Measurements from ENCODE around the gene GSTM1. TPM values are rescaled to one million over a fixed set of nuclear protein-coding genes. Genes with fewer than 3 reads are reported as not detected.

Gene GSTM1
- total and polyA plus RNA-seq, 2 donors (not counting 3 experiments of a cell fraction or from before 2014, with no cell fraction given), result 35.5 TPM; not detected in 1

DNA sequence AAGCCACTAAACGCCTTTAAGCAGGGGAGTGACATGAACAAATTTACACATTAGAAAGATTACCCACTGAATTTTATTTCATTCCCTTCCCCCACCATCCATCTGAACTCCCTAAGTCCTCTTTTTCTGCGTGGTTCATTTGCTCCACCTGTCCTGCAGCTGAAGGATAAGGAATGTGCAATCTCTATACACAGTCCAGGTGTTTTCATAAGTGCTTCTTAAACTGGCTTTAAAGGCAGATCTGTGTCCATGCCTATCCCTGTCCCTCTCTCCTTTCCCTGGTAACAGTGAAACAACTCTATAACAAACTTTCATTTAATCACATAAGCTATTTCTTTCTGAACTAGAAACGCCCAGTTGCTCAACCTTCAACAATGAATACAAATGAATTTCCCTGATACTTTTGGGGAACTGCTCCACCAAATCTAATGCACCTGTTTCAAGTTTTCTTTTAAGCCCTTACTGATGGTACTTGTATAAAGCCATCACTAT is 44.8 kb downstream of the GSTM1 start:
- H3K27me3 ChIP-seq (ENCODE audit: control insufficient read depth in 2 of 2, insufficient read depth in 2 of 2, low read length in 2 of 2), result peaks cover 4 to 15% of the 10 kb centered on the region in 2 experiments
- no peaks in the 10 kb centered on the region for H3K4me1 ChIP-seq (ENCODE audit: control insufficient read depth, extremely low read depth, insufficient read depth, low read length)
- no TSS peak for BruUV-seq (replicated peaks)
- no peaks in the 10 kb centered on the region for H3K79me2 ChIP-seq (ENCODE audit: control insufficient read depth, insufficient read depth, low read length)
- H3K36me3 ChIP-seq (ENCODE audit: control insufficient read depth in 2 of 2, extremely low read depth in 1 of 2, insufficient read depth in 2 of 2, low read length in 2 of 2), result no peaks in the 10 kb centered on the region
- no peaks in the 10 kb centered on the region for H4K20me1 ChIP-seq (replicated peaks; ENCODE audit: control insufficient read depth, extremely low read depth, insufficient read depth, low read length)
- POLR2A ChIA-PET, result no interaction called here
- H3K9me1 ChIP-seq (replicated peaks; ENCODE audit: control insufficient read depth, extremely low read depth, insufficient read depth, low read length), result no peaks in the 10 kb centered on the region
- intact Hi-C loops (cut with micrococcal nuclease) (no loop called here), dilution Hi-C loops (cut with MboI; ENCODE audit: extremely low pct_ligation_motif_present, low sequenced_read_pairs) (no loop called here)
- H2AFZ ChIP-seq (ENCODE audit: low read depth, low read length), result no peak overlapping the region
- DNase-seq (ENCODE audit: low read depth, low spot score) (no peak), FAIRE-seq (no peak)
- no peak overlapping the region for H3K4me3 ChIP-seq (replicated peaks in 1 of 3; ENCODE audit: insufficient read depth in 1 of 3, low read depth in 1 of 3, low read length in 3 of 3)
- H3K27ac ChIP-seq (ENCODE audit: insufficient read depth, low read depth, low read length), result no peak overlapping the region
- no peak overlapping the region for H3K9ac ChIP-seq (replicated peaks; ENCODE audit: extremely low read depth, insufficient read depth, low read length)
- H3K9me3 ChIP-seq (replicated peaks; ENCODE audit: control insufficient read depth, insufficient read depth, low read length), result no peaks in the 10 kb centered on the region
- no peak for TF ChIP-seq MYC (IDR thresholded peaks at IDR 0.05; ENCODE audit: low read depth, low read length)
- TF ChIP-seq EZH2 (IDR thresholded peaks at IDR 0.05; ENCODE audit: borderline replicate concordance, low read depth, low read length, severe bottlenecking), result no peak
- no peak for TF ChIP-seq GATA2 (IDR thresholded peaks at IDR 0.05; ENCODE audit: insufficient read depth, insufficient read length, low read depth, low read length)
- no peak for TF ChIP-seq POLR2A (IDR thresholded peaks at IDR 0.05; ENCODE audit: low read depth, low read length)
- no peak for TF ChIP-seq JUN (IDR thresholded peaks at IDR 0.05; ENCODE audit: borderline replicate concordance, insufficient read depth, insufficient read length, low read depth)
- TF ChIP-seq, protein P1, sequence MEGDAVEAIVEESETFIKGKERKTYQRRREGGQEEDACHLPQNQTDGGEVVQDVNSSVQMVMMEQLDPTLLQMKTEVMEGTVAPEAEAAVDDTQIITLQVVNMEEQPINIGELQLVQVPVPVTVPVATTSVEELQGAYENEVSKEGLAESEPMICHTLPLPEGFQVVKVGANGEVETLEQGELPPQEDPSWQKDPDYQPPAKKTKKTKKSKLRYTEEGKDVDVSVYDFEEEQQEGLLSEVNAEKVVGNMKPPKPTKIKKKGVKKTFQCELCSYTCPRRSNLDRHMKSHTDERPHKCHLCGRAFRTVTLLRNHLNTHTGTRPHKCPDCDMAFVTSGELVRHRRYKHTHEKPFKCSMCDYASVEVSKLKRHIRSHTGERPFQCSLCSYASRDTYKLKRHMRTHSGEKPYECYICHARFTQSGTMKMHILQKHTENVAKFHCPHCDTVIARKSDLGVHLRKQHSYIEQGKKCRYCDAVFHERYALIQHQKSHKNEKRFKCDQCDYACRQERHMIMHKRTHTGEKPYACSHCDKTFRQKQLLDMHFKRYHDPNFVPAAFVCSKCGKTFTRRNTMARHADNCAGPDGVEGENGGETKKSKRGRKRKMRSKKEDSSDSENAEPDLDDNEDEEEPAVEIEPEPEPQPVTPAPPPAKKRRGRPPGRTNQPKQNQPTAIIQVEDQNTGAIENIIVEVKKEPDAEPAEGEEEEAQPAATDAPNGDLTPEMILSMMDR (IDR thresholded peaks at IDR 0.05; ENCODE audit: extremely low read depth in 1 of 2, insufficient read depth in 1 of 2, low read depth in 1 of 2, low read length in 2 of 2), result no peak
- TF ChIP-seq, protein P2, sequence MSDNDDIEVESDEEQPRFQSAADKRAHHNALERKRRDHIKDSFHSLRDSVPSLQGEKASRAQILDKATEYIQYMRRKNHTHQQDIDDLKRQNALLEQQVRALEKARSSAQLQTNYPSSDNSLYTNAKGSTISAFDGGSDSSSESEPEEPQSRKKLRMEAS (IDR thresholded peaks at IDR 0.05; ENCODE audit: insufficient read depth, insufficient read length), result no peak
- no peak for TF ChIP-seq FOS (IDR thresholded peaks at IDR 0.05; ENCODE audit: borderline replicate concordance, insufficient read depth, low read length)
- TF ChIP-seq POLR2AphosphoS5 (IDR thresholded peaks at IDR 0.05; ENCODE audit: insufficient read depth, low read depth, low read length), result no peak
- CTCF ChIA-PET, result no interaction called here
- H3K4me2 ChIP-seq (ENCODE audit: insufficient read depth, low read length), result no peak overlapping the region

Data from endothelial cell of umbilical vein (primary cell).